ENCODE measurements around the gene ZBTB17. TPM values are rescaled to one million over a fixed set of nuclear protein-coding genes. Genes with fewer than 3 reads are reported as not detected.
A peak's percentile ranks its signal among the peaks of the same experiment; 100 is the strongest.
"Not testable (repeated sequence)": the region's sequence is repeated elsewhere in the genome, so short reads cannot be mapped to it uniquely, and the experiment has no call there.

The ZBTB17 gene
- total RNA-seq, 1 experiment from 2014 or later = 17.4 TPM

DNA sequence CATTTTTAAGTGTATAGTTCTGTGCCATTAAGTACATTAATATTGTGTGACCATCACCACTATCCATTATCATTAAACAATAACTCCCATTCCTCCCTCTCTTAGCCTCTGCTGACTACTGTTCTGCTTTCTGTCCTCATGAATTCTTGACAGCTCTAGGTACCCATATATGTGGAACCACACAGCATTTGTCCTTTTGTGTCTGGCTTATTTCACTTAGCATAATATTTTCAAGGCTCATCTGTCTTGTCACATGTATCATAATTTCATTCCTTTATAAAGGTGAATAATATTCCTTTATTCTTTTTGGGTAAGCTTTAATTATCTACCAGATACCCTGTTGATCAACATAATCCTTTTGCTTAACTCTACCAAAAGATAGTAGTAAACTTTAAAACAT, 80.7 kb downstream of the ZBTB17 start:
- no peaks in the 10 kb centered on the region for H3K9me3 ChIP-seq (ENCODE audit: insufficient read depth, low read depth)
- POLR2A ChIA-PET (ENCODE audit: unreplicated experiment) = no interaction called here
- H3K27me3 ChIP-seq (ENCODE audit: insufficient read depth, low read depth) = no peaks in the 10 kb centered on the region
- H4K20me1 ChIP-seq (ENCODE audit: insufficient read depth) = peaks cover under 1% of the 10 kb centered on the region; the same call in 1 of the 2 replicates
- no peaks in the 10 kb centered on the region for H3K9me2 ChIP-seq (ENCODE audit: insufficient read depth)
- TF ChIP-seq, protein P1, sequence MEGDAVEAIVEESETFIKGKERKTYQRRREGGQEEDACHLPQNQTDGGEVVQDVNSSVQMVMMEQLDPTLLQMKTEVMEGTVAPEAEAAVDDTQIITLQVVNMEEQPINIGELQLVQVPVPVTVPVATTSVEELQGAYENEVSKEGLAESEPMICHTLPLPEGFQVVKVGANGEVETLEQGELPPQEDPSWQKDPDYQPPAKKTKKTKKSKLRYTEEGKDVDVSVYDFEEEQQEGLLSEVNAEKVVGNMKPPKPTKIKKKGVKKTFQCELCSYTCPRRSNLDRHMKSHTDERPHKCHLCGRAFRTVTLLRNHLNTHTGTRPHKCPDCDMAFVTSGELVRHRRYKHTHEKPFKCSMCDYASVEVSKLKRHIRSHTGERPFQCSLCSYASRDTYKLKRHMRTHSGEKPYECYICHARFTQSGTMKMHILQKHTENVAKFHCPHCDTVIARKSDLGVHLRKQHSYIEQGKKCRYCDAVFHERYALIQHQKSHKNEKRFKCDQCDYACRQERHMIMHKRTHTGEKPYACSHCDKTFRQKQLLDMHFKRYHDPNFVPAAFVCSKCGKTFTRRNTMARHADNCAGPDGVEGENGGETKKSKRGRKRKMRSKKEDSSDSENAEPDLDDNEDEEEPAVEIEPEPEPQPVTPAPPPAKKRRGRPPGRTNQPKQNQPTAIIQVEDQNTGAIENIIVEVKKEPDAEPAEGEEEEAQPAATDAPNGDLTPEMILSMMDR (conservative IDR thresholded peaks at IDR 0.05) = no peak
- no peak for TF ChIP-seq EZH2 (IDR thresholded peaks at IDR 0.05; ENCODE audit: low read depth)
- no peaks in the 10 kb centered on the region for H3K36me3 ChIP-seq (ENCODE audit: low read depth)
- no peak overlapping the region for H3K4me3 ChIP-seq
- H3K4me1 ChIP-seq (replicated peaks; ENCODE audit: insufficient read depth) = 0 out of 2 replicates have a peak, but pooled peaks cover 9% of the 10 kb centered on the region
- no peak for DNase-seq
- H3F3A ChIP-seq (ENCODE audit: insufficient read depth, low read depth) = peaks cover 16% of the 10 kb centered on the region
- H3K27ac ChIP-seq = no peak overlapping the region
- intact Hi-C loops (cut with micrococcal nuclease; ENCODE audit: unreplicated experiment) = no loop called here
- no peak overlapping the region for H3K4me2 ChIP-seq
- no peak overlapping the region for H2AFZ ChIP-seq
- CTCF ChIA-PET = interaction anchor here (0.5 kb wide), 1 partner anchor 69 kb away, joined by 5 read pairs; no protein-coding TSS in a partner anchor
- no TSS peak for BruUV-seq (replicated peaks)
- peaks cover 100% of the 10 kb centered on the region for H3K79me2 ChIP-seq (ENCODE audit: low read depth)

DNA sequence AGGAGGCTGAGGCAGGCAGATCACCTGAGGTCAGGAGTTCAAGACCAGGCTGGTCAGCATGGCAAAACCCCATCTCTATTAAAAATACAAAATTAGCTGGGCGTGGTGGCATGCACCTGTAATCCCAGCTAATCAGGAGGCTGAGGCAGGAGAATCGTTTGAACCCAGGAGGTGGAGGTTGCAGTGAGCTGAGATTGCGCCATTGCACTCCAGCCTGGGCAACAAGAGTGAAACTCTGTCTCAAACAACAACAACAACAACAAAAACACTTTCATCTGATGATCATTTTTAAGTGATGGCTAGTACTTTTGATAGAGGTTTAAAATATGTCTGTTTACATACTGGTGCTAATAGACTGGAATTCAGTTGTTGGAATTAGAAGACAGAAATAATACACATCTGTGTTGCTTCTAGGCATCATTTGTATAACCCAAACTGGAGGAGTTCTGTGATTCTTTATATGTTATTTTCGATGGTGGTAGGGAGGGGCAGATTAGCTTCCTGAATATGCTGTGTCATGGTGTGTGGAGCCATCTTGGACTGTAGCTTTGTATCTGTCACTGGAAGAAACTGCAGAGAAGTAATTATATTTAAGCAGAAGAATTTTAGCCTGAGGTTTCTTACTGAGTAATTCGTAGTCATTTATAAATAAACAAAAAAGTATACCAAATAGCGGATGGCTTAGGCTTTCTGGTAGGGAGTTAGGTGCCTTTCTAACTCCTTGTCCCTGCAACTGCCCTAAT, 82.9 kb downstream of the ZBTB17 start:
- H3K4me1 ChIP-seq (replicated peaks; ENCODE audit: insufficient read depth); H4K20me1 ChIP-seq (ENCODE audit: insufficient read depth); H3K4me2 ChIP-seq; H3K9me3 ChIP-seq (ENCODE audit: insufficient read depth, low read depth); H2AFZ ChIP-seq; intact Hi-C loops (cut with micrococcal nuclease; ENCODE audit: unreplicated experiment); CTCF ChIA-PET; POLR2A ChIA-PET (ENCODE audit: unreplicated experiment); H3K4me3 ChIP-seq; BruUV-seq (replicated peaks); H3K9me2 ChIP-seq (ENCODE audit: insufficient read depth); DNase-seq; H3K27me3 ChIP-seq (ENCODE audit: insufficient read depth, low read depth); H3K36me3 ChIP-seq (ENCODE audit: low read depth): not testable (repeated sequence)
- Histone ChIP-seq H3K27ac (peak overlapping the region; percentile 67), H3F3A (ENCODE audit: insufficient read depth, low read depth) (peaks cover 16% of the 10 kb centered on the region), H3K79me2 (ENCODE audit: low read depth) (peaks cover 100% of the 10 kb centered on the region)

Other genes with a start within 250 kb of the ZBTB17 start
- gene SLC25A34, start 239.8 kb downstream of the ZBTB17 start, total RNA-seq (2021) = 1.4 and 1.7 TPM in 2 replicates
- not detected in 2 replicates for gene TMEM82, start 233.6 kb downstream of the ZBTB17 start, total RNA-seq (2021)
- 57.2 and 114 TPM in 2 replicates for gene FBLIM1, start 217.3 kb downstream of the ZBTB17 start, total RNA-seq (2021)
- gene UQCRHL, start 168.5 kb downstream of the ZBTB17 start, total RNA-seq (2021) = 4.9 and 5.1 TPM in 2 replicates
- 44.9 and 46.8 TPM in 2 replicates for gene SPEN, start 128.4 kb downstream of the ZBTB17 start, total RNA-seq (2021)
- gene SRARP, start 28.1 kb upstream of the ZBTB17 start, total RNA-seq (2021) = not detected in 2 replicates
- gene HSPB7, start 41.9 kb upstream of the ZBTB17 start, total RNA-seq (2021) = not detected in 2 replicates
- gene CLCNKA, start 45.9 kb upstream of the ZBTB17 start, total RNA-seq (2021) = 1.0 and 1.1 TPM in 2 replicates
- 1.1 and 1.9 TPM in 2 replicates for gene CLCNKB, start 67.7 kb upstream of the ZBTB17 start, total RNA-seq (2021)
- 7.4 and 12.3 TPM in 2 replicates for gene FAM131C, start 97.5 kb upstream of the ZBTB17 start, total RNA-seq (2021)
- gene EPHA2, start 180.0 kb upstream of the ZBTB17 start, total RNA-seq (2021) = 48.3 and 65.8 TPM in 2 replicates
- 38.5 and 44.3 TPM in 2 replicates for gene ARHGEF19, start 236.6 kb upstream of the ZBTB17 start, total RNA-seq (2021)